Lung (tissue), 12 donors: ENCODE measurements around the gene BMPER. TPM values are rescaled to one million over a fixed set of nuclear protein-coding genes. Genes with fewer than 3 reads are reported as not detected.

Source experiments
- ATAC-seq: fragments of 200-7000 bp; cut with Tn5 transposase; one replicate; pipeline ENCODE4 v1.9.1; 2020; ENCODE audit warnings: moderate number of reproducible peaks; ENCODE audit not compliant: insufficient read depth, low FRiP score
- DNase-seq, 3 donors: peaks; one replicate each; pipeline ENCODE4 v3.0.0-alpha.2; 2013 to 2017
- H3K27ac ChIP-seq, 2 donors: one replicate each; pipeline ENCODE4 v1.5.1; 2013; ENCODE audit warnings: mild to moderate bottlenecking in 2 of 2, moderate library complexity in 2 of 2, control low read depth in 1 of 2, inconsistent platforms in 1 of 2, low read depth in 1 of 2, low read length in 1 of 2
- H3K27me3 ChIP-seq, 3 donors: one replicate each; pipeline ENCODE4 v1.5.1; 2013; ENCODE audit warnings: low read length in 2 of 3; ENCODE audit not compliant: control insufficient read depth in 3 of 3, insufficient read depth in 3 of 3
- H3K36me3 ChIP-seq, 4 donors: one replicate each; pipeline ENCODE4 v1.5.1; 2013; ENCODE audit warnings: low read length in 4 of 4, mild to moderate bottlenecking in 1 of 4, moderate library complexity in 1 of 4; ENCODE audit not compliant: control insufficient read depth in 4 of 4, insufficient read depth in 4 of 4
- H3K4me1 ChIP-seq, 5 donors: one replicate each; pipeline ENCODE4 v1.5.1; 2013; ENCODE audit warnings: low read length in 5 of 5, mild to moderate bottlenecking in 2 of 5, moderate library complexity in 1 of 5; ENCODE audit not compliant: control insufficient read depth in 5 of 5, insufficient read depth in 5 of 5
- H3K4me3 ChIP-seq: one replicate; pipeline ENCODE4 v1.5.1; 2013; ENCODE audit warnings: mild to moderate bottlenecking, control low read depth, moderate library complexity
- H3K9ac ChIP-seq, 2 donors: one replicate each; pipeline ENCODE4 v1.5.1; 2013; ENCODE audit warnings: low read length in 2 of 2, control low read depth in 1 of 2; ENCODE audit not compliant: insufficient read depth in 1 of 2
- H3K9me3 ChIP-seq, 4 donors: one replicate each; pipeline ENCODE4 v1.5.1; 2013; ENCODE audit warnings: low read length in 3 of 4, mild to moderate bottlenecking in 1 of 4, moderate library complexity in 1 of 4; ENCODE audit not compliant: control insufficient read depth in 4 of 4, insufficient read depth in 3 of 4
- CTCF ChIP-seq: IDR thresholded peaks from 2 replicates; pipeline ENCODE4 v1.5.1; 2012; ENCODE audit warnings: mild to moderate bottlenecking; ENCODE audit errors: control extremely low read depth, extremely low read depth
- WGBS, 2 donors: extraction: QIAGEN DNeasy Blood & Tissue Kit; methylation state at CpG; one replicate each; pipeline ENCODE4 v1.1.7; 2013; 5-methylcytosine and 5-hydroxymethylcytosine counted together
- polyA plus RNA-seq, 2 donors: library from polyadenylated mRNA; stranded (reverse); fragments of 200-250 nt; gene quantifications; one replicate each; pipeline ENCODE4 v1.2.1, GENCODE V29; 2013
- total RNA-seq, 2 donors: library from RNA; depleted of rRNA in 1 of 2; stranded (reverse); fragments of >200 nt in 1 of 2; gene quantifications; one replicate each; pipeline ENCODE4 v1.2.1, GENCODE V29; 2014 to 2021
- donor health status: control.
- donor health status: control.
- donor health status: Bipolar disorder and iron deficiency.
- donor health status: healthy.
- donor health status: DM: yes; HTN: yes; CAD: no.

The BMPER gene
- total and polyA plus RNA-seq, 4 donors: 3.7 to 51.0 (median 9.0) TPM

GRCh38 chr7:34133356-34133982, 228.1 kb downstream of the BMPER start:
- no peaks in the 10 kb centered on the region for H3K36me3 ChIP-seq
- H3K4me1 ChIP-seq: peaks cover 0 to 14% (median 0%) of the 10 kb centered on the region in 5 donors
- no peaks in the 10 kb centered on the region for H3K27me3 ChIP-seq
- H3K4me3 ChIP-seq: no peak overlapping the region
- H3K9me3 ChIP-seq: no peaks in the 10 kb centered on the region
- ATAC-seq (no peak), DNase-seq (peak in 2 of 3 donors; percentile 43 to 52)
- H3K9ac ChIP-seq: no peak overlapping the region
- WGBS, 2 donors: 82 to 89% methylated on average over 8 of the region's 8 CpGs
- no peak for TF ChIP-seq CTCF
- no peak overlapping the region for H3K27ac ChIP-seq

- Histone ChIP-seq H3K27ac (no peak overlapping the region), H3K9me3 (no peaks in the 10 kb centered on the region), H3K27me3 (no peaks in the 10 kb centered on the region), H3K4me1 (peaks cover 0 to 14% (median 0%) of the 10 kb centered on the region in 5 donors), H3K36me3 (no peaks in the 10 kb centered on the region), H3K4me3 (no peak overlapping the region), H3K9ac (no peak overlapping the region)
- peak; percentile 54 for ATAC-seq
- no peak for TF ChIP-seq CTCF
- DNase-seq: peak; percentile 77 to 86 (median 82)
- 44 to 45% methylated on average over 12 of the region's 12 CpGs for WGBS, 2 donors
These were observed 228.8 kb downstream of the BMPER start for GRCh38 chr7:34133983-34134782.

GRCh38 chr7:34135924-34136323, 230.6 kb downstream of the BMPER start:
- WGBS, 2 donors: 60 to 64% methylated on average over 4 of the region's 4 CpGs
- H3K27me3 ChIP-seq: no peaks in the 10 kb centered on the region
- no peak for ATAC-seq
- H3K4me1 ChIP-seq: peaks cover 0 to 10% (median 0%) of the 10 kb centered on the region in 5 donors
- H3K36me3 ChIP-seq: peaks cover 0 to 5% (median 0%) of the 10 kb centered on the region in 4 donors
- no peak for DNase-seq
- TF ChIP-seq CTCF: no peak
- H3K9me3 ChIP-seq: no peaks in the 10 kb centered on the region
- no peak overlapping the region for H3K27ac ChIP-seq
- H3K9ac ChIP-seq: no peak overlapping the region
- no peak overlapping the region for H3K4me3 ChIP-seq
